ENCODE data around the gene CDK9.

DNA sequence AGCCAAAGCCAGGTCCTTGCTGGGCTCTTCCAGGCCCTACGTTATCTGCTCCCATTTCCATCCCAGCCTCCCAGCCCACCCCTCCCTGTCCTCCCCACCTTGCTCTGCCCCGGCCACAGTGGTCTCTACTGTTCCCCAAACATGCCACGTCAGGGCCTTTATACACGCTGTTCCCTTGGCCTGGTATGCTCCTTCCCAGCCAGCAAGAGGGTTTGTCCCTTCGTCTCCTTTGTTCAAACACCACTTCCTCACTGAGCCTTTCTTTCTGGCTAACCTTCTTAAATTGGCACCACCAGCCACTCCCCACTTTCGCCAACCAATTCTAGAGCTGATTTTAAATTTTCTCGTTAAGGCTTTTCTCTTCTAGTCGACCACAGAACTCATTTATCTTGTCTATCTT is 17.1 kb upstream of the CDK9 start:
- TF ChIP-seq, protein P1, sequence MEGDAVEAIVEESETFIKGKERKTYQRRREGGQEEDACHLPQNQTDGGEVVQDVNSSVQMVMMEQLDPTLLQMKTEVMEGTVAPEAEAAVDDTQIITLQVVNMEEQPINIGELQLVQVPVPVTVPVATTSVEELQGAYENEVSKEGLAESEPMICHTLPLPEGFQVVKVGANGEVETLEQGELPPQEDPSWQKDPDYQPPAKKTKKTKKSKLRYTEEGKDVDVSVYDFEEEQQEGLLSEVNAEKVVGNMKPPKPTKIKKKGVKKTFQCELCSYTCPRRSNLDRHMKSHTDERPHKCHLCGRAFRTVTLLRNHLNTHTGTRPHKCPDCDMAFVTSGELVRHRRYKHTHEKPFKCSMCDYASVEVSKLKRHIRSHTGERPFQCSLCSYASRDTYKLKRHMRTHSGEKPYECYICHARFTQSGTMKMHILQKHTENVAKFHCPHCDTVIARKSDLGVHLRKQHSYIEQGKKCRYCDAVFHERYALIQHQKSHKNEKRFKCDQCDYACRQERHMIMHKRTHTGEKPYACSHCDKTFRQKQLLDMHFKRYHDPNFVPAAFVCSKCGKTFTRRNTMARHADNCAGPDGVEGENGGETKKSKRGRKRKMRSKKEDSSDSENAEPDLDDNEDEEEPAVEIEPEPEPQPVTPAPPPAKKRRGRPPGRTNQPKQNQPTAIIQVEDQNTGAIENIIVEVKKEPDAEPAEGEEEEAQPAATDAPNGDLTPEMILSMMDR (IDR thresholded peaks at IDR 0.05; ENCODE audit: low read depth, low read length), result no peak
- TF ChIP-seq EZH2phosphoT487 (IDR thresholded peaks at IDR 0.05; ENCODE audit: low read depth), result no peak
